GM04504 (cell line): ENCODE measurements around the gene VPS4B.
"Not testable (repeated sequence)": the region's sequence is repeated elsewhere in the genome, so short reads cannot be mapped to it uniquely, and the experiment has no call there.

Source experiments
- DNase-seq: peaks from one replicate; pipeline ENCODE4 v3.0.0-alpha.2; 2012; ENCODE audit warnings: low read depth

Gene VPS4B

GRCh38 chr18:63422087-63422863 is at the start of gene VPS4B:
Gene VPS4B (minus strand): TSS chr18:63422476. CDS start chr18:63422259, 217 bp downstream.
- DNase-seq: peak; percentile 98

- DNase-seq: no peak
Measured at GRCh38 chr18:63470751-63471150, 48.5 kb upstream of the VPS4B start.

GRCh38 chr18:63468575-63468974 is 46.3 kb upstream of the VPS4B start:
- DNase-seq: no peak

GRCh38 chr18:63467699-63468098 is 45.4 kb upstream of the VPS4B start:
- DNase-seq: no peak

- DNase-seq: no peak
Measured at GRCh38 chr18:63465059-63465458, 42.8 kb upstream of the VPS4B start.

GRCh38 chr18:63464434-63464833 is 42.2 kb upstream of the VPS4B start:
- no peak for DNase-seq

- DNase-seq: no peak
Measured at GRCh38 chr18:63460414-63460813, 38.1 kb upstream of the VPS4B start.

- DNase-seq: no peak
Measured at GRCh38 chr18:63457977-63458376, 35.7 kb upstream of the VPS4B start.

GRCh38 chr18:63454497-63454896 is 32.2 kb upstream of the VPS4B start:
- no peak for DNase-seq

GRCh38 chr18:63452751-63453150 is 30.5 kb upstream of the VPS4B start:
- DNase-seq: not testable (repeated sequence)

GRCh38 chr18:63451799-63452660 is 29.8 kb upstream of the VPS4B start:
- DNase-seq: no peak

GRCh38 chr18:63449426-63449825 is 27.1 kb upstream of the VPS4B start:
- no peak for DNase-seq

- DNase-seq: no peak
Measured at GRCh38 chr18:63447066-63447465, 24.8 kb upstream of the VPS4B start.

- DNase-seq: no peak
Measured at GRCh38 chr18:63446266-63446665, 24.0 kb upstream of the VPS4B start.

- DNase-seq: no peak
Measured at GRCh38 chr18:63445037-63445436, 22.8 kb upstream of the VPS4B start.

- DNase-seq: peak; percentile 84
Measured at GRCh38 chr18:63444580-63444979, 22.3 kb upstream of the VPS4B start.

- no peak for DNase-seq
Measured at GRCh38 chr18:63443829-63444228, 21.6 kb upstream of the VPS4B start.

- DNase-seq: no peak
Measured at GRCh38 chr18:63440881-63441280, 18.6 kb upstream of the VPS4B start.

- peak; percentile 46 for DNase-seq
Measured at GRCh38 chr18:63440219-63440618, 17.9 kb upstream of the VPS4B start.

GRCh38 chr18:63439334-63439733 is 17.1 kb upstream of the VPS4B start:
- DNase-seq: no peak

GRCh38 chr18:63438181-63438580 is 15.9 kb upstream of the VPS4B start:
- no peak for DNase-seq

GRCh38 chr18:63433334-63433866 is 11.1 kb upstream of the VPS4B start:
- no peak for DNase-seq

GRCh38 chr18:63431180-63431579 is 8.9 kb upstream of the VPS4B start:
- no peak for DNase-seq
